ENCODE data around the gene PRORP. TPM values are rescaled to one million over a fixed set of nuclear protein-coding genes. Genes with fewer than 3 reads are reported as not detected.
A peak's percentile ranks its signal among the peaks of the same experiment; 100 is the strongest.

The PRORP gene
- total and polyA plus RNA-seq, 2 experiments from 2014 or later, result 23.2 to 32.7 TPM

DNA sequence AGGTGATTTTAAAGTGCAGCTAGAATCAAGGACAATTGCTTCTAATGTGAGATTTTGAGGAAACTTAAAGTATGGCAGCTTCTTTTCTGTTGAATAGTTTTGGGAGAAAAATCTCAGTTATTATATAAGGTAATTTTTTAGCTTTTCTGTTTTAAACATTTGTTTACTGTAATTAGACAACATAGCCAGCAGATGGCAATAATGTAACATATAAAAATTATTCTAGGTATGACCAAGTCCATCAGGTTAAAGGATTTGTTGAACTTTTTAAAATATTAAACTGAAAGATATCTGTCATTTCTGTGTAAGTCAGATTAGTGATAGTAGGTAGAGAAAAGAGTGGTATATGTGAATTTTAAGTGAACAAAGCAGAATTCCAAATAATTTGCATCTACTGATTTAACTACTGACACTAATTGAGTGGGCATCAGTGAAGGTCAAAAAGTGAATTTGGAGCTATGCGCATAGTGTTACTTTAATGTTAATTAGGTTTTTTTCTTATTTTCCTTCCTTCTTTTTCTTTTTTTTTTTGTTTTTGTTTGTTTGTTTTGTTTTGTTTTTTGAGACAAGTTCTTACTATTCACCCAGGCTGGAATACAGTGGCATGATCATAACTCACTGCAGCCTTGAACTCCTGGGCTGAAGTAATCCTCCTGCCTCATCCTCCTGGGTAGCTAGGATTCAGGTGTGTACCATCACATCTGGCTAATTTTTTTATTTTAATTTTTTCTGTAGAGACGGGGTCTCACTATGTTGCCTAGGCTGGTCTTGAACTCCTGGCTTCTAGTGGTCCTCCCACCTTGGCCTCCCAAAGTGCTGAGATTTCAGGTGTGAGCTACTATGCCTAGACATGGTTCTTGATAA, 18.6 kb downstream of the PRORP start:
- no peak for TF ChIP-seq EZH2phosphoT487 (IDR thresholded peaks at IDR 0.05; ENCODE audit: insufficient read depth, low read depth)
- Histone ChIP-seq H3K9ac (no peak overlapping the region), H3K27me3 (replicated peaks; ENCODE audit: insufficient read depth) (no peaks in the 10 kb centered on the region), H3K9me2 (ENCODE audit: insufficient read depth) (no peaks in the 10 kb centered on the region), H3K4me1 (ENCODE audit: insufficient read depth) (no peaks in the 10 kb centered on the region), H3F3A (ENCODE audit: insufficient read depth) (no peaks in the 10 kb centered on the region), H3K9me3 (ENCODE audit: low read depth) (no peaks in the 10 kb centered on the region), H3K36me3 (ENCODE audit: low read depth) (no peaks in the 10 kb centered on the region), H3K79me2 (ENCODE audit: insufficient read depth) (peaks cover 19% of the 10 kb centered on the region), H3K27ac (no peak overlapping the region), H2AFZ (no peak overlapping the region), H3K4me3 (no peak overlapping the region), H3K4me2 (ENCODE audit: unreplicated experiment) (no peak overlapping the region), H4K20me1 (ENCODE audit: insufficient read depth) (no peaks in the 10 kb centered on the region)
- WGBS, 2 experiments (ENCODE audit: low coverage in 1 of 2, low lambda C conversion rate in 2 of 2, missing lambda C conversion rate in 2 of 2), result 96 to 100% methylated on average over 2 of the region's 2 CpGs
- DNase-seq, result peak; percentile 59
- in situ Hi-C loops (cut with MboI), result loop anchor here (25.0 kb wide), 1 partner anchor 546 kb away; no protein-coding TSS in a partner anchor

- Histone ChIP-seq H3K36me3 (ENCODE audit: low read depth) (no peaks in the 10 kb centered on the region), H3K9me3 (ENCODE audit: low read depth) (no peaks in the 10 kb centered on the region), H3K4me1 (ENCODE audit: insufficient read depth) (no peaks in the 10 kb centered on the region), H3K9me2 (ENCODE audit: insufficient read depth) (no peaks in the 10 kb centered on the region), H3K4me2 (ENCODE audit: unreplicated experiment) (no peak overlapping the region), H3K4me3 (no peak overlapping the region), H3K27ac (no peak overlapping the region), H3K9ac (no peak overlapping the region), H4K20me1 (ENCODE audit: insufficient read depth) (no peaks in the 10 kb centered on the region), H3F3A (ENCODE audit: insufficient read depth) (no peaks in the 10 kb centered on the region), H2AFZ (no peak overlapping the region), H3K27me3 (replicated peaks; ENCODE audit: insufficient read depth) (no peaks in the 10 kb centered on the region), H3K79me2 (ENCODE audit: insufficient read depth) (peaks cover 22% of the 10 kb centered on the region)
- in situ Hi-C loops (cut with MboI), result loop anchor here (25.0 kb wide), 1 partner anchor 543 kb away; no protein-coding TSS in a partner anchor
- TF ChIP-seq EZH2phosphoT487 (IDR thresholded peaks at IDR 0.05; ENCODE audit: insufficient read depth, low read depth), result no peak
- no peak for TF ChIP-seq EZH2 (IDR thresholded peaks at IDR 0.05; ENCODE audit: insufficient read depth, poor library complexity, severe bottlenecking)
- DNase-seq, result no peak
- 93 to 94% methylated on average over 1 of the region's 1 CpG for WGBS, 2 experiments (ENCODE audit: low coverage in 1 of 2, low lambda C conversion rate in 2 of 2, missing lambda C conversion rate in 2 of 2)
Measured at GRCh38 chr14:35144029-35144428, 21.7 kb downstream of the PRORP start.

- in situ Hi-C loops (cut with MboI), result loop anchor here (5.0 to 25.0 kb wide), 2 partner anchors 266 to 541 kb away; no protein-coding TSS in a partner anchor
- no peak overlapping the region for H3K4me3 ChIP-seq
- H3K9ac ChIP-seq, result no peak overlapping the region
Measured at GRCh38 chr14:35146711-35147149, 24.4 kb downstream of the PRORP start.

DNA sequence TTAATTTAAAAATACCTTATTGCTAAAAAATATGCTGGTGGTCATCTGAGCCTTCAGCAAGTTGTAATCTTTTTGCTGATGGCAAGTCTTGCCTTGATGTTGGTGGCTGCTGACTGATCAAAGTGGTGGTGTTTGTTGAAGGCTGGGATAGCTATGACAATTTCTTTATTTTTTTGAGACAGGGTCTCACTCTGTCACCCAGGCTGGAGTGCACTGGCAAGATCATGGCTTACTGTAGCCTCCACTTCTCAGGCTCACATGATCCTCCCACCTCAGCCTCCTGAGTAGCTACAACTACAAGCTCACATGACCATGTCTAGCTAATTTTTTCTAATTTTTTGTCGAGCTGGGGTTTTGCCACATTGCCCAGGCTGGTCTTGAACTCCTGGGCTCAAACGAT, 24.8 kb downstream of the PRORP start:
- H3K79me2 ChIP-seq (ENCODE audit: insufficient read depth), result peaks cover 17% of the 10 kb centered on the region
- H3K4me1 ChIP-seq (ENCODE audit: insufficient read depth), result no peaks in the 10 kb centered on the region
- H3K4me3 ChIP-seq, result no peak overlapping the region
- H3K27me3 ChIP-seq (replicated peaks; ENCODE audit: insufficient read depth), result no peaks in the 10 kb centered on the region
- WGBS, 2 experiments (ENCODE audit: low coverage in 1 of 2, low lambda C conversion rate in 2 of 2, missing lambda C conversion rate in 2 of 2), result 71 to 84% methylated on average over 2 of the region's 2 CpGs
- H4K20me1 ChIP-seq (ENCODE audit: insufficient read depth), result no peaks in the 10 kb centered on the region
- TF ChIP-seq EZH2 (IDR thresholded peaks at IDR 0.05; ENCODE audit: insufficient read depth, poor library complexity, severe bottlenecking) (no peak), EZH2phosphoT487 (IDR thresholded peaks at IDR 0.05; ENCODE audit: insufficient read depth, low read depth) (no peak)
- DNase-seq, result no peak
- H3K4me2 ChIP-seq (ENCODE audit: unreplicated experiment), result no peak overlapping the region
- no peak overlapping the region for H3K9ac ChIP-seq
- no peak overlapping the region for H3K27ac ChIP-seq
- no peaks in the 10 kb centered on the region for H3K9me2 ChIP-seq (ENCODE audit: insufficient read depth)
- no peaks in the 10 kb centered on the region for H3F3A ChIP-seq (ENCODE audit: insufficient read depth)
- no peak overlapping the region for H2AFZ ChIP-seq
- in situ Hi-C loops (cut with MboI), result loop anchor here (5.0 to 25.0 kb wide), 2 partner anchors 265 to 540 kb away; no protein-coding TSS in a partner anchor
- H3K36me3 ChIP-seq (ENCODE audit: low read depth), result no peaks in the 10 kb centered on the region
- no peaks in the 10 kb centered on the region for H3K9me3 ChIP-seq (ENCODE audit: low read depth)

More at GRCh38 chr14:35146711-35147149, 24.4 kb downstream of the PRORP start:
- Histone ChIP-seq H3K4me2 (ENCODE audit: unreplicated experiment) (no peak overlapping the region), H3K9me3 (ENCODE audit: low read depth) (no peaks in the 10 kb centered on the region), H3K9me2 (ENCODE audit: insufficient read depth) (no peaks in the 10 kb centered on the region), H3K27ac (no peak overlapping the region), H3K79me2 (ENCODE audit: insufficient read depth) (peaks cover 17% of the 10 kb centered on the region), H3F3A (ENCODE audit: insufficient read depth) (no peaks in the 10 kb centered on the region), H3K36me3 (ENCODE audit: low read depth) (no peaks in the 10 kb centered on the region), H3K27me3 (replicated peaks; ENCODE audit: insufficient read depth) (no peaks in the 10 kb centered on the region), H2AFZ (no peak overlapping the region), H4K20me1 (ENCODE audit: insufficient read depth) (no peaks in the 10 kb centered on the region), H3K4me1 (ENCODE audit: insufficient read depth) (no peaks in the 10 kb centered on the region)
- WGBS, 2 experiments (ENCODE audit: low coverage in 1 of 2, low lambda C conversion rate in 2 of 2, missing lambda C conversion rate in 2 of 2), result 87 to 92% methylated on average over 5 of the region's 5 CpGs
- TF ChIP-seq EZH2 (IDR thresholded peaks at IDR 0.05; ENCODE audit: insufficient read depth, poor library complexity, severe bottlenecking) (no peak), EZH2phosphoT487 (IDR thresholded peaks at IDR 0.05; ENCODE audit: insufficient read depth, low read depth) (no peak)
- DNase-seq, result no peak
